DMS53 treated with DMSO at 0.1 percent for 48 hours (cell line): ENCODE data around the gene TRPV5.

ENCODE experiments used
- DNase-seq: peaks from one replicate; lab custom pipeline; 2025; ENCODE audit not compliant: unreplicated experiment; lab: John Stamatoyannopoulos, UW

The TRPV5 gene

GRCh38 chr7:142889816-142890215 is 43.7 kb downstream of the TRPV5 start:
- no peak for DNase-seq

GRCh38 chr7:142887282-142888015 is 46.1 kb downstream of the TRPV5 start:
- DNase-seq = no peak

GRCh38 chr7:142886866-142887265 is 46.7 kb downstream of the TRPV5 start:
- no peak for DNase-seq

DNA sequence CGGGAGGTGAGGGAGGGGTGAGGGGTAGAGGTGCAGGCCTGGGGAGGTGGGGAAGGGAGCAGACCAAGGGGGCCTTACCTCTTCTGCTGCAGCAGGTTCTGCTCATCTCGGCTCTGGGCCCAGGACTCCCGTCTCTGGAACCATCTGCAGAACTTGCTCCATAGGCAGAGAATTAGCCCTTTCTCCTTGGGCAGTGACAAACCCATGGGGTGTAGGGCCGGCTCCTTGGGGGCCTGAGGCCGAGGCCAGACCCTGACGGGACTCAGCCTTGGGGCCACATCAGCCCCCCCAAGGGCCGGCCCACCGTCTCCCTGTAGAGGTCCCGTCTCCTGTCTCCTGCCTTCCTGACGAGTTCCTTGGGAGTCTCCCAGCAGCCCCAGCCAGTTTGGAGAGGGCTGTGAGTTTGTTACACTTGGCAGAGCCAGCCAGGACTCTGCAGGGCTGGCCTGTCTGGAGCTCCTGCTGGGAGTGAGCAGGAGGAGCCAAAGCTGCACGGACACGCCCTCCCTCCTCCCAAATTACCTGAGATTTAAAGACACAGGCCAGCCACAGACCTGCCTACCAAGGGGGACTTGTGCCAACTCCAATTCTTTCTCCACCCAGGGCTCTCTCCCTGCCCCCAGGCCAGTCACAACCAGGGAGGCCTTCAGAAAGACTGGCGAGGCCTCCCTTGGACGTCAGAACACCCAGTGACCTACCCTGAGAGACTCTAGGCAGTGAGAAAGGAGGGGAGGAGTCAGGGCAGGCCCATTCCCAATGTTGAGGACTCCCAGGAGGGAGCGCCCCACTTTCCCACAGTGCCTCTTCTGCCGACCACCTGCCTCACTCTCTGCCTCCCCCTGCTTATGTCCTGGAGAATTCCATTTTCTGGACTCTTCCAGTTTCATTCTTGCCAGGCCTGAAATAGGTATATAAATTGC is 48.0 kb downstream of the TRPV5 start, which contains the start of gene TRPV6:
Gene TRPV6, minus strand, starts transcription at position 435 of the 920 bp plus-strand sequence.
- DNase-seq = no peak

DNA sequence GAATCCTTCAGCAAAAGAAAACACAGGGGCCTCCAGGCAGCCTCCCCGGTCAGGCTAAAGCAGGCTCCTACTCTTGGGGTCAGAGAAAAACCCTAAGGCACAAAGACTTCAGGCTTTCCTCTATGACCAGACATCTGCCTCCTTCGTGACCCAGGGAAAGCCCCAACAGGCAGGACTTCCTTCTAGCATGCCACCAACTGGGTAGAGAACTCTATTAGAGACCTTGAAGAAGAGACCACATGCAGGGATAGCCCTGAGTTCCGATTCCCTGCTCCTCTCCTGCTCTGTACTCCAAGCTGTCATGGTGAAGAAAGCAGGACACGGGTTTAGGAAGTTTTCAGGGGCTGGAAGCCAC is 49.3 kb downstream of the TRPV5 start:
- DNase-seq = no peak

DNA sequence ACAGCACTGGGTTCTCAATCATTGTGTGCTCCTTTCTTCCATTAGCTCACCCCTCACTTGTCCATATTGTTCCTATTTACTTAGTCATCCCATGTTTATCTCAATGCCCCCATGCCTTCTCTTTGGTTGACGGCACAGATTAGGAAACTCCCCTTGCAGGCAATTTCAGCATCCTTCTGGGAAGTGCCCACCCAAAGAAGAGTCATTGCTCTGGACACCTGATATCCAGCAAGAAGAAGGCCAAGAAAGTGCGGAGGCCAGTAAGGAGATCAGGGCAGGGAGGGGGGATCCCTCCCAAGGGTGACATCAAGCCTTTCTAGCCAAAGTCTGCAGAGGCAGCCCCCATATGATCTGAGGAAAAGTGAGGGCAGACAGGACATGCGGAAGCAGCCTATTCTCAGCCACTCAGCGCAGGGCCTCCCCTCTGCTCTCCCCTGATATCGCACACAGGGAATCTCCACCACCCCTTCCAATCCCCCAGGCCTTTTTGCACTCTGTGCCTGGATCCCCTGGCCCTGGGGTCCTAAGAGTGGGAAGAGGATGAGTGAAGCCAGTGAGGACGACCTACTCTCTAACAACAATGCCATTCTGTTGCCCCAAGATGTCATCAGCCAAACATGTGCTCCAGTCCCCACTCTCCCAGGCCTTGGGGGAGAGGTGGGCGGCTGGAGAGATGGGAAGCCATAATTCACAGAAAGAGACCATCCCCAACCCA is 49.8 kb downstream of the TRPV5 start:
- no peak for DNase-seq

DNA sequence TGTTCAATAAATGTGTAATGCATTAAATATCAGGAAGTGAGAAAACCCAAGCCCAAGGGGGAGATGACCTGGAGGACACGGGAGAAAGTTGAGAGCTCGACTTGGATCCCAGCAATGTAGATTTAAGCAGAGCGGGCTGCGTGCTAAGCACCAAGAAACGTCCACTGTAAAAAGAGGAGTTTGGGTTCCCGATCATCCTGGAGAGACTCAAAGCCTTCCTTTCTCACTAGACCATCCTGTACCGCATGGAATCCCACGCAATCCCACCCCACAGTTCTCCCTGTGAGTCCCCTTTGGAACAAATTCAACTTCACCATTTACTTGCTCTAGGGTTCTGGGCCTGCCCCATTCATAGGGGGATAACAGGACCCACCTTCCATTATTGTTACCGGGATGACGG is 50.4 kb downstream of the TRPV5 start:
- DNase-seq = no peak

GRCh38 chr7:142882338-142882678 is 51.2 kb downstream of the TRPV5 start:
- DNase-seq = no peak

GRCh38 chr7:142881586-142882337 is 51.8 kb downstream of the TRPV5 start:
- DNase-seq = no peak

- DNase-seq = no peak
Measured at GRCh38 chr7:142880876-142881505, 52.6 kb downstream of the TRPV5 start.

GRCh38 chr7:142879060-142879459 is 54.5 kb downstream of the TRPV5 start:
- DNase-seq = no peak

DNA sequence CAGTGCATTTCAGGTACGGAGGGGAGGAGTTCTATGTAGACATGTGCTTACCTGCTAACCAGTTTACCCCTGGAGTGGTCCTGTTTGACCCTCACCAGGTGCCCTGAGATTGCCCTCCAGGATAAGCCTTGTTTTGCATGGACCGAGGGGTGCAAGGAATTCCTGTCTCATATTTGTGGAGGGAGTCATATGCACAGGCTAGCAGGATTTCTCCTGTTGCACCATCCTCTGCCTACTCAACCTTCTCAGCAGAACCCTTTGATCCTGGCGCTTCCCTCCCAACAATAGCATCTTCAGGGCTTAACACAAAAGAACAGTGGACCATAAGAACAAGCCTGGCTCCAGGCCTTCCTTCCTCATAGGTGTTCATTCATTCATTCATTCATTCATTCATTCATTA is 55.2 kb downstream of the TRPV5 start:
- DNase-seq = no peak

GRCh38 chr7:142876991-142877910 is 56.3 kb downstream of the TRPV5 start:
- no peak for DNase-seq

DNA sequence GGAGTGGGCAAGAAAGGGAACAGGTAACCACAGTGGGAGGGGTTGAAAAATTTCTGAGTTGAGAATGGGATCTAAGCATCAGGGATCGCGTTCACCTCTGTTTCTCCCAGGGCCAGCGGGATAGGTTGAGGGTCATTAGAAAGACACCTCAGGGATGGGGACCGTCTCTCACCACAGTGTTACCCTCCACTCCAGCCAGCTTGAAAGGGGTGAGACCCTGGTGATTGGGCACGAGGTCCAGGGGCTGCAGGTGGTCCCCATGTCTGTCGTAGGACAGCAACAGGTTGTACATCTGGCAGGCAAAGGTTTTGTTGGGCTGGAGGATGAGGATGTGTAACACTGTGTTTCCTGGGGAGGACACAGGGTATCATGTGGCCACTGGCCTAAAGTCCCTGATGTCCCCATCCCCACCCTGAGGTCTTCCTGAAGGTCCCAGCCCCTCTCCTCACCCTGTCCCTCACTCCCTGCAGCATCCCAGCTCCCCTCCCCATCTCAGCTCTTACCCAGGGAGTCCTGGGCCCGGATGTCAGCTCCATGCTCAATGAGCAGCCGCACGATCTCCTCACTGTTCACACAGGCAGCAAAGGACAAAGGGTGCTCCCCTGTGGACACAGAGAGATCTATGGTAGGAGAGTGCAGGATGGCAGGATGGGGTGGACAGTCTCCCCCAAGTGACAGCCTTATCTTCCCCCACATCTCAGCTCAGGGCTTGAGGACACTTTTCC is 57.1 kb downstream of the TRPV5 start:
- no peak for DNase-seq

GRCh38 chr7:142875456-142875855 is 58.1 kb downstream of the TRPV5 start:
- no peak for DNase-seq

- DNase-seq = no peak
Measured at GRCh38 chr7:142874837-142875236, 58.7 kb downstream of the TRPV5 start.

DNA sequence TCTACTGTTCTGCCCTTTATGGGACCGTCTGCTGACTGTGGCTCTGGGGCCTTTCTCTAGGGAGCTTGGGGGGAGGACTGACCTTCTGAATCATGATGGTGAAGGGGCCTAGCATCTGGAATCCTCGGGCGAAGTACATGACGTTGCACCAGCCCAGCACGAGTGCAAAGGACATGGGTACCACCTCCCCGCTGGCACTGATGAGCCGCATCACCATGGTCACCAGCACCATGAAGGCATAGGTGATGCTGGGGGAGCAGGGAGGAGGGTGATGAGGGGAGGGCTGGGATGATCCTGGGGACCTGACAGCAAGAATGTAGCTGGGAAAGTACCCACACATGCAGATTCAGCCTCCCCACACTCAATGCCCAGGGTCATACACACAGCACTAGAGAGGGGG is 59.1 kb downstream of the TRPV5 start:
- DNase-seq = no peak

DNA sequence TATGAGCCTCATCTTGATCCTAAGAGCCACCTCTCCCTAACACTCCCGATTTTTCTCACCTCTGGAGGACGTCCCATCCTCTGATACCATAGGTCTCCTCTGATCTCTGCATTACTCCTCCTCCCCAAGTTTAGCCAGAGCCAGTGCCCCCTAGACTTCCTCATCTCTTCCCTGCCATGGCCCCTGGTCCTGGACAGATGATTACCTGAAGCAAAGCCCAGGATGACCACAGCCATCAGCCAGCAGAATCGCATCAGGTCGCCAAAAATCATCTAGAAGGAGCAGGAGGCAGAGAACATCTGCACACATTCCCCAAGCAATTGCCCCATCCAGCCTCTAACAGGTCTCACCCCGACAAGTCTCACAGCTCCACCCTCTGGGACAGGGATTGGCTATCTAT is 59.7 kb downstream of the TRPV5 start:
- DNase-seq = no peak

DNA sequence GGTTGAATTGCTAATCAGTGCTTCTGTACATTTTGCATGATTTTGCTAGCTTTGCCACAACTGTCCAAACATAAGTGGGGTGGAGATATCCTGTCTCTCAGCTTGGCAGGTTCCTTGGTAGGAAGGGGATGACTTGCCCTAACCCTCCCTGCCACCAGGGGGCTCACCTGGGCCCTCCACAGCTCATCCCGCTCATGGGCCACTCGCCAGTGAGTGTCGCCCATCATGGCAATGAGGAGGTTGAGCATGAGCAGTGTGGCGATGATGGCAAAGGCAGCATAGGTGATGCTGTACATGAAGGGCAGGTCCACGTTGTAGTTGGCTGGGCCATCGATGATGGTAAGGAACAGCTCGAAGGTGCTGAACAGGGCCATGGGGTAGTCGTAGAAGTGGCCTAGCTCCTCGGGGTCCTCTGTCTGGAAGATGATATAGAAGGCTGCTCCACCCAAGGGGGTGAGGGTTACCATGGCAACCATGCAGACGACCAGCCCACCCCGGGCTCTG is 60.2 kb downstream of the TRPV5 start:
- no peak for DNase-seq
